AG09319 (cell line): ENCODE data around the gene C3orf22.

Experiments
- DNase-seq: peaks from one replicate; pipeline ENCODE4 v3.0.0-alpha.2; 2010; ENCODE audit warnings: low read depth; ENCODE audit errors: extremely low read depth
- CTCF ChIP-seq: IDR thresholded peaks from 2 replicates; pipeline ENCODE4 v1.5.1; 2011; ENCODE audit warnings: low read depth, mild to moderate bottlenecking, inconsistent platforms, low read length, moderate library complexity

C3orf22 gene

GRCh38 chr3:126556637-126557414 is 1.9 kb downstream of the C3orf22 start:
- no peak for TF ChIP-seq CTCF
- DNase-seq: no peak

- DNase-seq: no peak
- TF ChIP-seq CTCF: no peak
These were observed 2.7 kb downstream of the C3orf22 start for GRCh38 chr3:126555795-126556636.

- no peak for TF ChIP-seq CTCF
- no peak for DNase-seq
These were observed 3.9 kb downstream of the C3orf22 start for GRCh38 chr3:126554560-126555525.

- no peak for DNase-seq
- TF ChIP-seq CTCF: no peak
These were observed 5.2 kb downstream of the C3orf22 start for GRCh38 chr3:126553284-126554084.

GRCh38 chr3:126552688-126553283 is 5.9 kb downstream of the C3orf22 start:
- TF ChIP-seq CTCF: no peak
- no peak for DNase-seq
